HG02852 (cell line): Measurements from ENCODE around the gene EXOC4.

ENCODE experiments used
- ATAC-seq: cut with Tn5 transposase; IDR thresholded peaks from one replicate; pipeline ENCODE4 v1.9.1; 2021; ENCODE audit warnings: mild to moderate bottlenecking, moderate library complexity; ENCODE audit not compliant: unreplicated experiment

EXOC4 gene

GRCh38 chr7:133412942-133413341 is 160.1 kb downstream of the EXOC4 start:
- no peak for ATAC-seq

GRCh38 chr7:133419041-133419440 is 166.2 kb downstream of the EXOC4 start:
- no peak for ATAC-seq

- ATAC-seq = no peak
Observed at GRCh38 chr7:133423618-133424017, 170.7 kb downstream of the EXOC4 start.

- no peak for ATAC-seq
Observed at GRCh38 chr7:133428326-133428725, 175.4 kb downstream of the EXOC4 start.

- ATAC-seq = no peak
Observed at GRCh38 chr7:133428876-133429275, 176.0 kb downstream of the EXOC4 start.

- ATAC-seq = no peak
Observed at GRCh38 chr7:133429371-133429770, 176.5 kb downstream of the EXOC4 start.

GRCh38 chr7:133431134-133431724 is 178.4 kb downstream of the EXOC4 start:
- ATAC-seq = no peak

- no peak for ATAC-seq
Observed at GRCh38 chr7:133433165-133433812, 180.4 kb downstream of the EXOC4 start.

- ATAC-seq = no peak
Observed at GRCh38 chr7:133434246-133434865, 181.5 kb downstream of the EXOC4 start.

GRCh38 chr7:133436014-133436428 is 183.1 kb downstream of the EXOC4 start:
- no peak for ATAC-seq

- ATAC-seq = no peak
Observed at GRCh38 chr7:133437544-133437943, 184.7 kb downstream of the EXOC4 start.

GRCh38 chr7:133442818-133443217 is 189.9 kb downstream of the EXOC4 start:
- no peak for ATAC-seq

GRCh38 chr7:133445617-133446016 is 192.7 kb downstream of the EXOC4 start:
- no peak for ATAC-seq

- no peak for ATAC-seq
Observed at GRCh38 chr7:133448012-133448411, 195.1 kb downstream of the EXOC4 start.

- ATAC-seq = no peak
Observed at GRCh38 chr7:133452577-133452976, 199.7 kb downstream of the EXOC4 start.

- ATAC-seq = no peak
Observed at GRCh38 chr7:133458688-133459087, 205.8 kb downstream of the EXOC4 start.

- no peak for ATAC-seq
Observed at GRCh38 chr7:133461421-133461820, 208.5 kb downstream of the EXOC4 start.

GRCh38 chr7:133475655-133476054 is 222.8 kb downstream of the EXOC4 start:
- no peak for ATAC-seq

- no peak for ATAC-seq
Observed at GRCh38 chr7:133477791-133478190, 224.9 kb downstream of the EXOC4 start.

- ATAC-seq = no peak
Observed at GRCh38 chr7:133478591-133479135, 225.8 kb downstream of the EXOC4 start.

- ATAC-seq = no peak
Observed at GRCh38 chr7:133479456-133480065, 226.7 kb downstream of the EXOC4 start.

- ATAC-seq = no peak
Observed at GRCh38 chr7:133480868-133481267, 228.0 kb downstream of the EXOC4 start.
